Activated CD8-positive, alpha-beta memory T cell treated with anti-CD3 and anti-CD28 coated beads for 48 hours (primary cell): ENCODE data around the gene PTPRH.
"Not testable (repeated sequence)": the region's sequence is repeated elsewhere in the genome, so short reads cannot be mapped to it uniquely, and the experiment has no call there.

Experiments
- DNase-seq, 3 experiments: peaks; one replicate each; pipeline ENCODE4 v3.0.0-alpha.2; 2020; ENCODE audit warnings: low read depth in 2 of 3, low spot score in 2 of 3

The PTPRH gene

GRCh38 chr19:55158848-55159749, 50.2 kb downstream of the PTPRH start:
- no peak for DNase-seq

DNA sequence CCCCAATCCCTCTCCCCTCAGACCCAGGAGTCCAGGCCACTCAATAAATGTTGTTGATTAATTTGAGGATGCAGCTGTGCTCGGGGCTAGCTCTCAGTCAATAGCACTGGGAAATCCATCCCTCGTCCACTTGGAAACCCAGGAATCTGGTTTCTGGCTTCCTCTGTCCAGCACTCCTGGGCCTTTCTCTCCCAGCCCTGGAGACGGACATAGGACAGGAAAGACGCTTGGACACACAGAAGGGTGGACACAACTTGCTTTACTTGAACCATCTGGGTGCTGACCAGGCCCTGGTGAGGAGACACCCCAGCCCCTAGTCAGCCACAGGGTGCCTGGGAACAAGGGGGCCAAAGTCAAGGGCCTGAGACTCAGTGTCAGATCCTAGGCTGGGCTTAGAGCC, 50.9 kb downstream of the PTPRH start:
- DNase-seq, result no peak

GRCh38 chr19:55157064-55157908, 52.0 kb downstream of the PTPRH start, which contains the start of gene TNNI3:
Gene TNNI3 (minus strand): TSS chr19:55157732. CDS start chr19:55157589, 143 bp downstream.
- no peak for DNase-seq

- peak in 1 of 3 experiments; percentile 44 for DNase-seq
These were observed 52.9 kb downstream of the PTPRH start for GRCh38 chr19:55156202-55157063.

DNA sequence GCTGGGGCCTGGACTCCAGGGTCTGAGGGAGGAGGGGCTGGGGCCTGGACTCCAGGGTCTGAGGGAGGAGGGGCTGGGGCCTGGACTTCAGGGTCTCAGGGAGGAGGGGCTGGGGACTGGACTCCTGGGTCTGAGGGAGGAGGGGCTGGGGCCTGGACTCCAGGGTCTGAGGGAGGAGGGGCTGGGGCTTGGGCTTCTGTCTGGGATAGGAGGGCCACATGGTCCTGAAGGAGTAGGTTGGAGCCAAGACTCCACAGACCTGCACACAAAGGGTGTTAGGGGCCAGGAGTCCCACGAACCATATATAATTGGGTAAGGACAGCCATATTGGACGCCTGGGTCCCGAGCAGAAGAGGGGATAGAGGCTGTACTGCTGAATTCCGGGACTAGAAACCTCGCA, 53.5 kb downstream of the PTPRH start:
- DNase-seq, result not testable (repeated sequence)

DNA sequence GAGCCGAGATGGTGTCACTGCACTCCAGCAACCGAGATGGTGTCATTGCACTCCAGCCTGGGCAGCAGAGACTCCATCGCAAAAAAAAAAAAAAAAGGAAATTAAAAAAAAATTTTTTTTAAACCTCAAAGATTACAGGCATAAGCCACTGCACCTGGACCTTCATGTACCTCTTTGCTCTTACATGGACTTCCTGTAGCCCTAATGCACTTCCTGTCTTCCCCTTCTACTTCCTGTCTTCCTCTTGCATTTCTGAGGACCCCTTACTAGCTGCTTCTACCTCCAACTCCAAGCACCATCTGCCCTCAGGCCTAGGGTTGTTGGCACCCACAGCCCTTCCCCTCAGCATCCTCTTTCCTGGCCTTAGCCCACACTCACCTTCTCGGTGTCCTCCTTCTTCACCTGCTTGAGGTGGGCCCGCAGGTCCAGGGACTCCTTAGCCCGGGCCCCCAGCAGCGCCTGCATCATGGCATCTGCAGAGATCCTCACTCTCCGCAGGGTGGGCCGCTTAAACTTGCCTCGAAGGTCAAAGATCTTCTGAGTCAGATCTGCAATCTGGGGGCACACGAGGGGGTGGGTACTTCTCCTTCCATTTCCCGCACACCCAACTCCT, 55.5 kb downstream of the PTPRH start:
- DNase-seq, result no peak

DNA sequence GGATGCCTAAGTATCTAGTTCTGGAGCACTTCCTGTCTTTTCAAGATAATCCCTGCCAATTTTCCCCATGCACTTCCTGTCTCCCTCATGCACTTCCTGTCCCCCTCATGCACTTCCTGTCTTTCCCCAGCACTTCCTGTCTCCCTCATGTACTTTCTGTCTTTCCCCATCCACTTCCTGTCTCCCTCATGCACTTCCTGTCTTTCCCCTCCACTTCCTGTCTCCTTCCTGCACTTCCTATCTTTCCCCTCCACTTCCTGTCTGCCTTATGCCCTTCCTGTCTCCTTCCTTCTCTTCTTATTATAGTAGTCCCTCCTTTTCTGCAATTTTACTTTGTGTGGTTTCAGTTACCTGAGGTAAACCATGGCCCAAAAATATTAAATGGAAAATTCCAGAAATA, 57.3 kb downstream of the PTPRH start:
- no peak for DNase-seq

DNA sequence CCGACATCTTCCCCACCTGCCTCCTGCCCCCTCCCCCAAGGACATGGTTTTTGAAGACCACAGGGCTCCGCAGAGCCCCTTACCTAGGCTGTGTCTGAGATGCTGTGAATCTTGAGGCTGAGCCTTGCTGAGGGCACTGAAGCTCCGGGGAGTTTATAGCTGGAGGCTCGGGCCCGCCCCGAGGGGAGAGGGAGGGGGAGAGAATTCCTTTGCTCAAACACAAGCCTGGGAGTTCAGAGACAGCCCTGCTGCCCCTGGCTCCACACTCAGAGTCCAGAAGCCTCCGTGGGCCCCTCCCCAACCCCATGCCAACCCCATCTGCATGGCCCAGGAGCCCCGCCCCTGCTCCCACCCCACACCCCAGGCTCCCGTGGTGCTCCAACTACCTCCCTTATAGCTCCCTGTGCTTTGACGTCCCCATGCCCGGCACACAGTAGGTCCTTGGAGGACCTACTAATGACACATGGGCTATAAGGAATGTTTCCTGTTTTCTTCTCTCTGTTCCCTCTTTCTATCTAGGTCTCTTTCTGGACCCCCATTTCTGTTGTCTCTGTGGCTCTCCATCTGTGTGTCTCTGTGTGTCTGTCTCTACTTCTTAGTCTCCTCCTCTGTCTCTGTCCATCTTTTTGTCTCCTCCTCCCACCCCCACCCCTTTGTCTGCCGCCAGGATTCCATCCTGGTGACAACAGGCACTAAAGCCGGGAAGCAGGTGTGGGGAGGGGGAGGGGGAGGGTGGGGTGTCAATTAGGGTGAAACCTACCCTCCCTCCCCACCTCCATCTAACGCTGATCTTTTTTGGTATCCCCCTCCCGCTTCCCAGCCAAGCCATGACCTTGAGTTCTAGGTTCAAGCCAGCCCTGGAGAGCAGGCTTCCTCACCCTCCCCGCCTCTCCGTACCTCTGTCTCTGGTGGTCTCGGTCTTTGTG, 60.0 kb downstream of the PTPRH start, which contains the start of gene TNNT1:
TNNT1 (minus strand) TSS at position 129 of the 926 bp plus-strand sequence. CDS start 2,049 bp downstream, outside the sequence.
- no peak for DNase-seq

DNA sequence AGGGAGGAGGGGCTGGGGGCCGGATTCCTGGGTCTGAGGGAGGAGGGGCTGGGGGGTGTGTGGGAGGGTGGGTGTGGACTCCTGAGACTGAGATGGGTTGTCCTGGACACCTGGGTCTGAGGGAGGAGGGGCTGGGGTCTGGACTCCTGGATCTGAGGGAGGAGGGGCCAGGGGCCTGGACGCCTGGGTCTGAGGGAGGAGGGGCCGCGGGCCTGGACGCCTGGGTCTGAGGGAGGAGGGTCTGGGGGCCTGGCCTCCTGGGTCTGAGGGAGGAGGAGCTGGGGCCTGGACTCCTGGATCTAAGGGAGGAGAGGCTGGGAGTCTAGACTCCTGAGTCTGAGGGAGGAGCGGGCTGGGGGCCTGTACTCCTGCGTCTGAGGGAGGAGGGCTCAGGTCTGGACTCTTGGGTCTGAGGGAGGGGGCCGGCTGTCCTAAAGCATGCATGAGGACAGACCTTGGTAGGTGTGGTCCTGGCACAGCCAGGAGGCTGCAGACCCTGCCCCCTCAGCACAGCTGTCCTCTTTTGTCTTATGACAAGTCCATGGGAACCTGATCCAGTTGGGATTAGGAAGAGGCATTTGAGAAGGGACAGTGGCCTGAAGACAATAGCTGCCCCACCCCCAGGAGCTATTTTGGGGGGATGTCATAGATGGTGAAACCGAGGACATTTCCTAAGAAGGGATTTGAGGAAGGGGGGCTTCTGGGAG, 61.6 kb downstream of the PTPRH start:
- DNase-seq, result no peak

- no peak for DNase-seq
These were observed 62.5 kb downstream of the PTPRH start for GRCh38 chr19:55146705-55147273.

GRCh38 chr19:55146078-55146704, 63.1 kb downstream of the PTPRH start:
- DNase-seq, result no peak

GRCh38 chr19:55145232-55145631, 64.1 kb downstream of the PTPRH start:
- DNase-seq, result no peak

DNA sequence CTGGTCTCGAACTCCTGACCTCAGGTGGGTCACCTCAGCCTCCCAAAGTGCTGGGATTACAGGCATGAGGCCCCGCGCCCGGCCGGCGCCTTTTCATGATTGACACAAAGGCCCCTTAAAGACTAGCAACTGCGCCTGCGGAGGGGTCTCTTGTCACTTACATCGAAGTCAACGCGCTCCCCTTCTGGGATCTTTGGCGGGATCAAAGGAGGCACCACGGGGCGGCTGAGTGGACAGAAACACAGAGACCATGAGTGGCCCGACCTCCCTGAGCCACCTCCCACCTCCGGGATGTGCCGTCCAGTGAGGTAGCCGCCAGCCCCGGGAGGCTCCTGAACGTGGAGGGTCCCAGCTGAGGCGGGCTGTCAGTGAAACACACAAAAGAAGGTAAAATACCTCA, 67.6 kb downstream of the PTPRH start:
- DNase-seq, result no peak

DNA sequence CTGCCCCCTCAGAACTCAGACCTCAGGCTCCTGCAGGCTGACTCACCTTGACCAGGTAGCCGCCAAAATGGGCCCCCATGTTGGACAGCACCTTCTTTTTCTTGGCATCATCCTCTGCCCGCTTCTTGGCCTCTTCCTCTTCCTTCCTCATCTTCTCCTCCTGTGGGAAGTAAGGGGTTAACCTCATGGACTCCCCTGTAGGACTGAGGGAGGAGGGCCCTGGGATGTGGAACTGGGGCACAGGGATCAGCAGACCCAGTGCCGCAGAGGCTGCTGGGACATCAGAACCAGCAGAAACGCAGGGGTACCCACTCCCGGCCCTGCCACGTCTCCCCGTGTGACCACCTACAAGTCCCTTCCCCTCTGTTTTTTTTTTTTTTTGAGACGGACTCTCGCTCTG, 71.4 kb downstream of the PTPRH start:
- DNase-seq, result no peak

GRCh38 chr19:55136399-55137102, 72.8 kb downstream of the PTPRH start:
- DNase-seq, result no peak

GRCh38 chr19:55134736-55135135, 74.6 kb downstream of the PTPRH start:
- no peak for DNase-seq
